NCI-H2227 (cell line): ENCODE data around the gene PARP11.

Source experiments
- DNase-seq: peaks from one replicate; lab custom pipeline; 2025; ENCODE audit not compliant: unreplicated experiment; lab: John Stamatoyannopoulos, UW

PARP11 gene, protein sequence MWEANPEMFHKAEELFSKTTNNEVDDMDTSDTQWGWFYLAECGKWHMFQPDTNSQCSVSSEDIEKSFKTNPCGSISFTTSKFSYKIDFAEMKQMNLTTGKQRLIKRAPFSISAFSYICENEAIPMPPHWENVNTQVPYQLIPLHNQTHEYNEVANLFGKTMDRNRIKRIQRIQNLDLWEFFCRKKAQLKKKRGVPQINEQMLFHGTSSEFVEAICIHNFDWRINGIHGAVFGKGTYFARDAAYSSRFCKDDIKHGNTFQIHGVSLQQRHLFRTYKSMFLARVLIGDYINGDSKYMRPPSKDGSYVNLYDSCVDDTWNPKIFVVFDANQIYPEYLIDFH

DNA sequence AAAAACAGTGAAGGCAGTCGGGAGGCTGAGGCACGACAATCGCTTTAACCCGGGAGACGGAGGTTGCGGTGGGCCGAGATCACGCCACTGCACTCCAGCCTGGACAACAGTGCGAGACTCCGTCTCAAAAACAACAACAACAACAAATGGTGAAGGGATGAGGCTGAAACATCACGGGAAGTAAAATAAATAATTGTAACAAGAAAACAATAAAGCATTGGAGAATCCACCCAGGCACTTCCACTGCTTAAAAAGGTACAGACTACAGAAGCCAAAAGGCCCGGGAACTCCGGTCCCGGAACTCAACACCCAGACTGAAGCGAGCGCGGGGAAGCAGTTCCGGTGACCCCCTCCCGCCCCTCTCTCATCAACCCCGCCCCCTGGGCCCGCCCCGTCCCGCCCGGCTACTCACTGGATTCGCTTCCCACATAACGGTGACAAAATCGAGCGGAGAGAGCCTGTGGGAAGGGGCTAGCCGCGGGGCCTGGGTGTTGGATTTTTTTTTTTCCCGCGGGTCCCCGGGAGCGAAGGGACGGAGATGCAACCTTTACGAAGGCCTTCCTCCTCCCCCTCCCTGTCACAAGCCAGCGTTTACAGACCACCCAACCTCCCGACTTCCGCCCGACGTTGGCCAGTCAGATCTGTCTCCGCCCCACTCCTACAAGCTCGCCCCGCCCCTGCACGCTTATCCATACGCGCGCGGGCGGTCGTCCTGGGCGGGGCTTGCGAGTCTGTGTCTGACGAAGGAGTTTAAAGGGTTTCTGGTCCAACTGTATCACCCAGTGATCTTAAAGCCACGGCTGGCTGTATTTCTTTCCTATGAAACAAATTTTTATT, at the start of gene PARP11:
Gene PARP11, minus strand, starts transcription at position 600 of the 837 bp plus-strand sequence. Its CDS starts 170 bp downstream, at position 430.
- DNase-seq, result peak; percentile 95

GRCh38 chr12:3922033-3922432, 48.8 kb upstream of the PARP11 start:
- DNase-seq, result no peak

- DNase-seq, result no peak
Measured at GRCh38 chr12:3921526-3921925, 48.3 kb upstream of the PARP11 start.

DNA sequence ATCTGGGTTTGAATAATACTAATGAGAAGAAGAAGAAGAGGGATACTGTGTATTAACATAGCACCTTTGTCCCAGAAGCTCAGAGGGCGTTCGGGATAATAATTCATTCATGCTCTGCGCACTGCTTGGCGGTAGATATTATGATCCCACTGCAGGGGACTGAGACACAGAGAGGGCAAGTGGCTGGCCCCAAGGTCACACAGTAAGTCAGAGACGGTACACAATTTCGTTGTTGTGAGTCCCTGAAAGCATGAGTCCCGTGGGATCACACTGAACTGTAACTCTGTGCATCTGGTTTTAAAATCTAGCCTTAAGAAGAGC, 47.9 kb upstream of the PARP11 start:
- no peak for DNase-seq

- no peak for DNase-seq
Measured at GRCh38 chr12:3920351-3921150, 47.4 kb upstream of the PARP11 start.

GRCh38 chr12:3913278-3913677, 40.1 kb upstream of the PARP11 start:
- no peak for DNase-seq

DNA sequence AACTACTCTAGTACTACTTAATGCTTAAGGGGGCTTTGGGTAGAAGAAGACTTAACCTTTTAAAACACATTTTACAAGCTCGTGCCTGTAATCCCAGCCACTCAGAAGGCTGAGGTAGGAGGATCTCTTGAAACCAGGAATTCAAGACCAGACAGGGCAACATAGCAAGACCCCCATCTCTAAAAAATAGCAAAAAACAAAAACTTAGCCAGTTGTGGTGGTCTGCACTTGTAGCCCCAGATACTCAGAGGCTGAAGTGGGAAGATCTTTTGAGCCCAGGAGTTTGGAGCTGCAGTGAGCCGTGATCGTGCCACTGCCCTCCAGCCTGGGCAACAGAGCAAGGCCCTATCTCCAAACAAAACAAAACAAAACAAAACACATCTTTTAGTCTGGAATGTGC, 39.7 kb upstream of the PARP11 start:
- DNase-seq, result no peak

DNA sequence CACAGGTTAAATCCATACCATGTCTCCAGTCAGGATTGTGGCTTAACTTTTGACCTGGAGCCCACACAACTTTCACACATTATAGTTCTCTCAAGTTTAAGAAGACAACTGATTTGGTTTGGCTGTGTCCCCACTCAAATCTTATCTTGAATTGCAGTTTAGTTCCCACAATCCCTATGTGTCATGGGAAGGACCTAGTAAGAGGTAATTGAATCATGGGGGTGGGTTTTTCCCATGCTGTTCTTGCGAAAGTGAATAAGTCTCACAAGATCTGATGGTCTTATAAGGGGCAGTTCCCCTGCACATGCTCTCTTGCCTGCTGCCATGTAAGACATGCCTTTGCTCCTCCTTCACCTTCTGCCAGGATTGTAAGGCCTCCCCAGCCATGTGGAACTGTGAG, 38.2 kb upstream of the PARP11 start:
- no peak for DNase-seq

DNA sequence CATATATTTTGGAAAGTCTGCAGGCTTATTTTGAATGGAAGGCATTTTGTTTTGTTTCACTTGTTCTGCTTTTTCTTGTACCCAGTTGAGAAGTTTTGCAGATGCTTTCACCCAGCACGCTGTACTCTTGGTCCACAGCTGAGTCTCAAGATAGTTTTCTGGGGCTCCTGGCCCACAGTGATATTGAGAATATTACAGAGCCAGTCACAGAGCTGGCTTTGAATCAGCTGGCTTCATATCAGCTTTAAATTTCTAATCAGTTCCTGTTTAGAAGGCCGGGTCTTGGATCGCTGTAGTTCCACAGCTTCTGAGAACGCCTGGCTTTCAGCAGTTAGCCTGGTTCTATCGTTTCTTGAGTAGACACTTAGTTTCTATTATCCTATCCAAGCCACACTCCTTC, 32.5 kb upstream of the PARP11 start:
- DNase-seq, result no peak

DNA sequence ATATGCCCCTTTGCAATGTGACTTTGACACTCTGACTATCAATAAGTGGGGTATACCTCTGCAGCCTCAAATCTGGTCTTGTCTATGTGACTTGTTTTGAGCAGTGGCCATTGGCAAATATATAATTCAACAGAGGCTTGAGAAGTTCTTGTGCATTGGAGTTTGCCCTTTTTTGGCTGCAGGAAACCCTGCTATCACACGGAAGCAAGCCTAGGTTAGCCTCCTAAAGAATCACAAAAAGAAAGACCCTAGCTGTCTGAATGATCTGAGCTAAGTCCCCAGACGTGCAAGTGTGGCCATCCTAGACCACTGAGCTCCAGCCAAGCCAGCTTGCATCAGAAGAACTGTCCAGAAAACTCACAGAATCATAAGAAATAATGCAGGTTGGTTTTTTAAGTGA, 31.8 kb upstream of the PARP11 start:
- no peak for DNase-seq

DNA sequence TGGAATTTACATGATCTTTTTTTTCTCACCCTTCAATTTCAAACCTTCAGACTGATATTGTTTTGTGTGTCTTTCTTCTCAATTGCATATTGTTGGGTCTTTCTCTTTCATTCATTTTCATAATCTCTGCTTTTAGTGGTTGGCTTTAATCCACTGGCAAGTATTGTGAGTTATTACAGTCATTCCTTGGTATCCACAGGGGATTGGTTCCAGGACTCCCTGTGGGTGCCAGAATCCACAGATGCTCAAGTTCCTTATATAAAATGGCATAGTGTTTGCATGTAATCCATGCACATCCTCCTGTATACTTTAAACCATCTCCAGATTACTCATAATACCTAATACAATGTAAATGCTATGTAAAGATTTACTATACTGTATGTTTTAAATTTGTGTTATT, 29.7 kb upstream of the PARP11 start:
- DNase-seq, result no peak

GRCh38 chr12:3901116-3901515, 27.9 kb upstream of the PARP11 start:
- DNase-seq, result no peak

DNA sequence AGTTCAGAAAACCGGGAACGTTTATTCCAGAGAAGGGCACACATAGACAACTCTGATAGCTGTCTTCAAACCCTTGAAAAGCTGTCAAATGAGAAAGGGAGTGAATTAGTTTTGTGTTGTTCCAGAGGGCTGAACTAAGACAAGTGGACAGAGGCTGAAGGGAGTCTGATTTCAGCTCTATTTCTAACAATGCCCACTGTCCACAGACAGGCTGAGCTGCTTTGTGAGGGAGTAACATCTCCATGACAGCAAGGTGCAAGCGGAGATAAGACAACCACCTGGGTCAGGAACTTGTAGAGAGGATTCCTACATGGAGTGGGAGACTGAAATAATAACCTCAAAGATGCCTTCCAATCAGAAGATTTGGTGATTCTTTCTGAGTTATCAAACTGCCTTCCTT, 25.6 kb upstream of the PARP11 start:
- no peak for DNase-seq

GRCh38 chr12:3897371-3897971, 24.3 kb upstream of the PARP11 start:
- no peak for DNase-seq

DNA sequence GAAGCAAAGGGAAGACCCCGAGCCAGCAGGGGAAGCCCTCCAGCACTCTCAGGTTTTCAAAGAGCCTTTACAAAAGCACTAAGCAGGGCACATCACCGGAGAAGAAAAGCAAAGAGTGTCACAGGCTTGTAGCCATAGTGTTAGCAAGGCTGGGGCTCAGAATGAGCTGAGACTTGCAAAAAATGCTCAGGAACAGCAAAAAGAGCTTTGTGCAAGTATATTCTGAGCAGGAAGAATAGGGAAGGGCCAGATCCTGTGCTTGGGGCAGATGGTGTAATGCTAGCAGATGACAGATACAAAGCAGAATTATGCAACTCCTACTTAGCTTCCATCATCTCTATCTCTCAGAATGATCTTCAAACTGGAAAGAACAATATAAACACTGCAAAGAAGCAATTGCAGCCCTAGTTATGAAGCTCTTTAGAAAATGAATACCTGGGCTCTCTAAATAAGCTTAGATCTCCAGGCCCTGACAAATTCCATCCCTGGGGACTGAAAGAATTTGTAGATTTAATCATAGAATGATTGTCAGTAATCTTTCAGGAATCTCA, 23.7 kb upstream of the PARP11 start:
- DNase-seq, result no peak

DNA sequence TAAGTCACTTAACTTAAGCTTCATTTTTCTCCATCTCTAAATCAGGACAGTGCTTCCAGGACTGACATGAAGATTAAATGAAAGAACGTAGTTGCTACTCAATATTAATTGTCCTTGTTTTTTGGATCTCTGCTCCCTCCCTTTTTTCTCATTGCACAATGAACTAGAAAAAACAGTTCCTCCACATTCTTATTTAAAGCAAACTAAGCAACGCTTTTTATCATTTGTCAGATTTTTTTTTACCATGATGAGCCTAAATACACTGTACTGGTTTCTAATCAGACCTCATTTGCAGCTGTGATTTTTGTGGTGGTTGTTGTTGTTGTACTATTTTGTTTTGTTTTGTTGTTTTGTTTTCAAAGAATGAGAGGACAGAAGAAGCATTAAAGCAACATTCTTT, 23.2 kb upstream of the PARP11 start:
- DNase-seq, result no peak

GRCh38 chr12:3892631-3893030, 19.4 kb upstream of the PARP11 start:
- no peak for DNase-seq

- no peak for DNase-seq
Measured at GRCh38 chr12:3891201-3891600, 18.0 kb upstream of the PARP11 start.

GRCh38 chr12:3888659-3889058, 15.5 kb upstream of the PARP11 start:
- DNase-seq, result no peak

DNA sequence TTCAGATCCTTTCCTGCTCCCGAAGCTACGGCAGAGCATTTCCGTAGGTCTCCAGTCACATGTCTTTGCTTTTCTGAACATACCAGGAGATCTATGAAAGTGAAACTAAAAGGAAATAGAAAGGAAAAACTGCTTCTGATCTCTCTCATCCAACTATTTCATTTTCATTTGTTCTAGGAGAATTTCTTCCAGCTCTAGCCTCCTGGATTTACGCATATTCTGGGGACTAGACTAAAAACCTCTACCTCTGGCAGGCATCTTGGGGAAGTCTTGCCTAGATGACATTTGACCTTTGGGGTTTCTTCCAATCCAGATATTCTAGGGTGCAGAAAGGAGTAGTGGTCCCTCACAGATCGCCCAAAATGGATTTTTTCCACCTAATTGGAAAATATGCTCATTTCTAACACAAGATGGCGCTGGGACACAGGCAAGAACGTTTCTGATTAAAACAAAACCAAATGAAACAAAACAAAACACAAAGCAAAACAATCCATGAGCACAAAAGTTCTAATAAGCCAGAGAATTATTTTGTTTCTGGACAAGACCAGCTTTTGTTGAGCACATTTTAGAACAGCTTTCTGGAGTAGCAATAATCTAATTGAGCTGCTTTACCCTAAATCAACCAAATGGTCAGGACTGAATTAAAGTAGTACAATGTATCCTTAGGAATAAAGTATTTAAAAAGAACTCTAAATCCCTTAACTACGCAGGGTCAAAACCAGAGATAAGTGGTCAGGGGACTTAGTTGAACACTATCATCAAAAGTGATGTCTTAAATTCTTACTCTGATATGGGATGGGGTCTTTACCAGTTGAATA, 12.3 kb upstream of the PARP11 start:
- peak; percentile 41 for DNase-seq
